Omental fat pad (tissue), 4 donors: ENCODE data around the gene PPARA. TPM values are rescaled to one million over a fixed set of nuclear protein-coding genes. Genes with fewer than 3 reads are reported as not detected.
A peak's percentile ranks its signal among the peaks of the same experiment; 100 is the strongest.

ENCODE experiments used
- ATAC-seq: fragments of 150-250 bp; one replicate; pipeline ENCODE4 v1.9.1; 2016; ENCODE audit warnings: mild to moderate bottlenecking, moderate library complexity; ENCODE audit not compliant: low FRiP score
- DNase-seq: peaks from one replicate; pipeline ENCODE4 v3.0.0-alpha.2; 2019; ENCODE audit warnings: low spot score
- CTCF ChIP-seq, 3 donors: fragments of 450-650 bp; IDR thresholded peaks; one replicate each; pipeline ENCODE4 v1.5.1; 2016 to 2017; ENCODE audit warnings: antibody characterized with exemption in 3 of 3, mild to moderate bottlenecking in 3 of 3, moderate library complexity in 2 of 3
- total RNA-seq, 4 donors: library from RNA; depleted of rRNA; stranded (reverse); fragments of >200 nt; gene quantifications; one replicate each; pipeline ENCODE4 v1.1.0, GENCODE V29; 2016

PPARA gene
- total RNA-seq, 4 donors from 2014 or later: 20.7 to 35.5 (median 30.4) TPM

- no peak for TF ChIP-seq CTCF (IDR thresholded peaks at IDR 0.05)
- no peak for ATAC-seq
- no peak for DNase-seq
Observed at GRCh38 chr22:46113910-46114517, 36.3 kb upstream of the PPARA start.

GRCh38 chr22:46114518-46115387, 35.6 kb upstream of the PPARA start:
- TF ChIP-seq CTCF (IDR thresholded peaks at IDR 0.05): no peak
- ATAC-seq (no peak), DNase-seq (no peak)

- TF ChIP-seq CTCF (IDR thresholded peaks at IDR 0.05): no peak
- ATAC-seq: no peak
- no peak for DNase-seq
Observed at GRCh38 chr22:46115388-46115678, 35.0 kb upstream of the PPARA start.

GRCh38 chr22:46115755-46116490, 34.4 kb upstream of the PPARA start:
- DNase-seq (no peak), ATAC-seq (no peak)
- no peak for TF ChIP-seq CTCF (IDR thresholded peaks at IDR 0.05)

- peak; percentile 77 for ATAC-seq
- DNase-seq: peak; percentile 94
- peak in 1 of 3 donors; percentile 78 for TF ChIP-seq CTCF (IDR thresholded peaks at IDR 0.05)
Observed at GRCh38 chr22:46116491-46116958, 33.8 kb upstream of the PPARA start.

- DNase-seq (no peak), ATAC-seq (no peak)
- TF ChIP-seq CTCF (IDR thresholded peaks at IDR 0.05): no peak
Observed at GRCh38 chr22:46117206-46118199, 32.8 kb upstream of the PPARA start.
